Ovary (tissue), 3 donors: ENCODE results near the gene HOXB8.

Experiments used
- POLR2A ChIP-seq: fragments of 450-650 bp; IDR thresholded peaks from one replicate; pipeline ENCODE4 v1.6.1; 2017; ENCODE audit warnings: antibody characterized with exemption, mild to moderate bottlenecking, moderate library complexity
- TF ChIP-seq, protein P1 (sequence below), 3 donors: fragments of 450-650 bp in 2 of 3; fragments of 200-600 bp in 1 of 3; IDR thresholded peaks; one replicate each; pipeline versions ENCODE4 v1.5.1 to v1.8.0; 2016 to 2022; ENCODE audit warnings: antibody characterized with exemption in 3 of 3, mild to moderate bottlenecking in 1 of 3
- donor health status: DM: no; HTN: no; CAD: no.

DNA sequence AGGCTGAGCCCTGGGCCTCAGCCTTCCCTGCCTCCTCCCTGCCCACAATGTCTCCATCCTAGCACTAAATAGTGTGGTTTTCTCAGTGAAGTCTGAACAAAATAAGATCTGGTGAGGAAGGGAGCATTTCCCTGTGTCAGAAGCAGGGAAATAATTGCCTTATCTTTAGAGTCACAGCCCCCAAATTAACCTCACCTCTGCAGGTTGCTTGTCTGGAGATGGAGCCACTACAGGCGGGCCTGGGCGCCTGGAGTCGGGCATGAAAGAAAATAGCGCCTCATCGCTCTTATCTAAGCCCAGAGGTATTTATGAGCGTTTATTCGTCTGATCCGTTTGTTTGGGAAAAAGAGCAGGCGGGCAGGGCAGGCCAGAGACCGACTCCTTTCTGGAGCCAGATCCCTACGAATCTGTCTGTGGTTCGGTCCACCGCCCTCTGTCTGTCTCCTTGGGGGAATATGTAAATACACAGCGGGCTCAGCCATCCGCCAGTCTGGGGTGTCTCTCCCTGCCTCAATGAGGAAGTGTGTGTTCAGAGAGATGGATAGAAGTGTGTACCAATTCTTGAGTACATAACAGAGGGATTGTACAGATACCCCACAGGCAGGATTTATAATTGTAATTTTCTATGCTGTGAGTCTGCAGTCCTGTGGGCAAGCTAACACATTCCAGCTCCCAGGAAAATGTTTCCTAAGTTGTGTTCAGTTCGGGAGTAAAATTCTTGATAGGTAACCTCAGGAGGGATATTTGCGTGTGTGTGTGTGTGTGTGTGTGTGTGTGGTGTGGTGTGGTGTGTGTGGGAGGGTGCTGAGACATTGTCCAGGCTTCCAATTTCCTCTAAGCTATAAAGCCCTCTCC is 14.6 kb downstream of the HOXB8 start:
- TF ChIP-seq, protein P1, sequence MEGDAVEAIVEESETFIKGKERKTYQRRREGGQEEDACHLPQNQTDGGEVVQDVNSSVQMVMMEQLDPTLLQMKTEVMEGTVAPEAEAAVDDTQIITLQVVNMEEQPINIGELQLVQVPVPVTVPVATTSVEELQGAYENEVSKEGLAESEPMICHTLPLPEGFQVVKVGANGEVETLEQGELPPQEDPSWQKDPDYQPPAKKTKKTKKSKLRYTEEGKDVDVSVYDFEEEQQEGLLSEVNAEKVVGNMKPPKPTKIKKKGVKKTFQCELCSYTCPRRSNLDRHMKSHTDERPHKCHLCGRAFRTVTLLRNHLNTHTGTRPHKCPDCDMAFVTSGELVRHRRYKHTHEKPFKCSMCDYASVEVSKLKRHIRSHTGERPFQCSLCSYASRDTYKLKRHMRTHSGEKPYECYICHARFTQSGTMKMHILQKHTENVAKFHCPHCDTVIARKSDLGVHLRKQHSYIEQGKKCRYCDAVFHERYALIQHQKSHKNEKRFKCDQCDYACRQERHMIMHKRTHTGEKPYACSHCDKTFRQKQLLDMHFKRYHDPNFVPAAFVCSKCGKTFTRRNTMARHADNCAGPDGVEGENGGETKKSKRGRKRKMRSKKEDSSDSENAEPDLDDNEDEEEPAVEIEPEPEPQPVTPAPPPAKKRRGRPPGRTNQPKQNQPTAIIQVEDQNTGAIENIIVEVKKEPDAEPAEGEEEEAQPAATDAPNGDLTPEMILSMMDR (IDR thresholded peaks at IDR 0.05): no peak
- TF ChIP-seq POLR2A: no peak
